ENCODE measurements around the gene CCNL2.

Gene CCNL2

GRCh38 chr1:1341549-1342021 is 57.5 kb downstream of the CCNL2 start:
- no peak for DNase-seq

DNA sequence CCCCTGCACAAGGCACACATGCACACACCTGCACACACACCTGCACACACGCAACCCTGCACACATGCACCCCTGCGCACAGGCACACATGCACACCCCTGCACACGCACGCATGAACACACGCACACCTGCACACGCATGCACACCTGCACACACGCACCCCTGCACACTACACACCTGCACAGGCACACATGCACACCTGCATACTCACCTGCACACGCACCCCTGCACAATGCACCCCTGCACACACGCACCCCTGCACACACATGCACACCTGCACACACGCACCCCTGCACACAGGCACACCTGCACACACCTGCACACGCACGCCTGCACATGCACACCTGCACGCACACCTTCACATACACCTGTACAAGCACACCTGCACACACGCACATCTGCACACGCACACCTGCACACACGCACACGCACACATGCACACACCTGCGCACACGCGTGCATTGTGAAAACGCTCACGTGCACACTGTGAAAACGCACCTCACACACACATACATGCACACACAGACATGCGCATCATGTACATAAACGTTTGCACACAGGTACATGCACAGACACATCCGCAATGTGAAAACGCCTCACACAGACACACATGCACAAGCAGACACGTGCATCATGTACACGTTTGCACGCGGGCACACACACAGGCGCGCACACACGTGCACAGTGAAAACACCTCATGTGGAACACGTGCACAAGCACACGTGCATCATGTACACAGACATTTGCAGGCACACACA is 58.2 kb downstream of the CCNL2 start:
- no peak for DNase-seq

GRCh38 chr1:1340185-1340584 is 59.0 kb downstream of the CCNL2 start:
- no peak for DNase-seq

DNA sequence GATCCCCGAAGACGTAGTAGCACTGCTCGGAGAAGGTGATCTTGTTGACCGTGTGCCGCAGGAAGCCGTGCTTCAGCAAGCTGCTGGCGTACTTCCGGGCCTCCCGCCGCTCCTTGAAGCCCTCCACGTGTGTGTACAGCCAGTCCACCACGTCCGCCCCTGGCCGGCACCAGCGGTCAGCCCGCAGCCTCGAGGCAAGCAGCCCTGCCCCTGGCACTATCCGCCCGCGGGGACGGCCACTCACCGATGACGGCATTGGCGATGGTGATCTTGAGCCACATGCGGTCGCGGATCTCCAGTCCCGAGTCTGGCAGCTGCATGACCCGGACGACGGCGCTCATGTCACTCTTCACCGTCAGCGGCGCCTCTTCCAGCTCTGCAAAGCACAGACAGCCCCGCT is 60.9 kb downstream of the CCNL2 start:
- no peak for DNase-seq

DNA sequence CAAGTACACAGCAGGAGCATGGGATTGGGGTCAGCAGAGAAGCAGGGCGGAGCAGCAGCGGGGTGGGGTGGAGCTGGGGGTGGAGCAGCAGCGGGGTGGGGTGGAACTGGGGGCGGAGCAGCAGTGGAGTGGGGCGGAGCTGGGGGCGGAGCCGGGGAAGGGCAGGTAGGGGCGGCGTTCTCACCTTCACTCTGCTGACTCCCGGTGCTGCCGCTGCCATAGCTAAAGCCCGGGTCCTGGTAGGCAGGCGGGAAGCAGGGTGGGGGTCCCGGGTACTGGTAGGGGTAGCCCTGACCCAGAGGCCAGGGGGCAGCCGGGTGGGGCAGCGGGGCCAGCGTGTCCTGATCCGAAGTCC is 61.4 kb downstream of the CCNL2 start:
- DNase-seq, result no peak

DNA sequence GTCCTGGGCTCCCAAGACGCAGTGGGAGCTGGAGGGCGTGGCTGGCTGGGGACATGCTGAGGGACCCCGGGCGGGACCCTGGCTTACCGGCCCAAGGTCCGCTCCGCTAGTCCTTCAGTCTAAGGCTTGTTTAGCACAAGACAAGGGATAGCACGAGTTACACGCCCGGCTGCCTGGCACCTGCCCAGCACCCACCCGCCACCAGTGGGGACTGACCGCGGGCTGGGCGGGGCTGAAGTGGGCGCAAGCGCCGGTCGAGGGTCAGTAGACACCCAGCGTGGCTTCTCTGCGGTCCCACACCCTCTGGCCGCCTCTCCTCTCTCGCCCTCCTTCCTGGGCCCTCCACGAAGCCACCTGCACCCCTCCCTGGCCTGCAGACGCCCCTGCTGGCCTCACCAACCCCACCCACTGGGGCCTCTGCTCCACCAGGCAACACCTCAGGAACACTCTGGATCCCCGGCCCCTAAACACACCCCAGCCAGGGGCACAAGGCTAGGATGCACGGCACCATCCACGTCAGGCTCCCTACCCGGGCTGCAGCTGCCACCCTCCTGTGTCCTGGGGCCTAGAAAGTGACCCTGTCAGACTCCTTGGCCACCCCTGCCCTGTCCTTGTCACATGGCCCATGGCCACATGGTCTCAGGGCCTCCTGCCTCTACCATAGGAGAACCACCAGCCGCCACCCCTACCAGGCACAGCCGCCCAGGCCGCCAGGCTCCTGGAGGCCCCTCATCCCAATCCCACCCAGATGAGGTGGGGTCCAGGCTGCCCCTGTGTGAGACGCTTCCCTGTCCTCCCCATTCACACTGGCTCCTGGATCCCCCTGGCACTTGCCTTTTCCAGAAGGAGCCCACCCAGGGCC is 62.0 kb downstream of the CCNL2 start:
- DNase-seq, result no peak

- DNase-seq, result no peak
Measured at GRCh38 chr1:1336446-1336845, 62.7 kb downstream of the CCNL2 start.

DNA sequence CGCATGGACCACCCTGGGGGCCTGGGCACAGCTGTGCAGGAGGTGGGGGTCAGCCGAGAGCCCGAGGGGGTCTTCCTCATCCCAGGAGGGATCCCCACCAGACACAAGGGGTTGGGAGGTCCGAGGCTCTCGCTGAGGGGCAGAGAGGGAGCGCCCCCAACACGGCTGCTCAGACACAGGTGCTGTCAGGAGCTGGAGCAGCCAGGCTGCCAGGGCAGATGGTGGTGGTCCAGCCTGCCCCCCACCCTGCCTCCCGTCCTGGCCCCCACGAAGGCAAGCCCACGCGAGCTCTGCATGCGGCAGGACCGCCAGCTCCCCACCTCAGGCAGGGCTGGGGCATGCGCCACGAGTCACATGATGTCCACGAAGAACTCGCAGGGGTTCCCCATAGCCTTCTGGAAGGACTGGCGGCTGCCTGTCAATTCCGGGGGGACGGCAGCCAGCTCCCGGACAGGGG is 63.3 kb downstream of the CCNL2 start:
- no peak for DNase-seq

Data from C1 segment of cervical spinal cord (tissue), 14 donors.